Cardiac septum (tissue), 1 donor: ENCODE data around the gene HOXC6. TPM values are rescaled to one million over a fixed set of nuclear protein-coding genes. Genes with fewer than 3 reads are reported as not detected.

Source experiments
- DNase-seq: peaks from one replicate; pipeline ENCODE4 v3.0.0-alpha.2; 2020; ENCODE audit warnings: low spot score
- intact Hi-C: fragments of 100-400 bp; cut with DNase I; formaldehyde crosslinking; loops from one replicate; pipeline ENCODE4 v1.14.0; 2022
- long read RNA-seq: library from polyadenylated mRNA; unstranded; transcript quantifications from one replicate; pipeline ENCODE4 v2.0.0, GENCODE V29; 2021
- total RNA-seq: library from RNA; stranded (reverse); fragmentation: NEBNext Ultra II Directional; extraction: Animal tissue kit (Norgen Biotek cat#: 25700); gene quantifications from one replicate; pipeline ENCODE4 v1.2.1, GENCODE V29; 2021
- donor health status: DM: no; HTN: no; CAD: no.

HOXC6 gene
- total RNA-seq = 0.43 TPM
- long read RNA-seq = 0 reads

DNA sequence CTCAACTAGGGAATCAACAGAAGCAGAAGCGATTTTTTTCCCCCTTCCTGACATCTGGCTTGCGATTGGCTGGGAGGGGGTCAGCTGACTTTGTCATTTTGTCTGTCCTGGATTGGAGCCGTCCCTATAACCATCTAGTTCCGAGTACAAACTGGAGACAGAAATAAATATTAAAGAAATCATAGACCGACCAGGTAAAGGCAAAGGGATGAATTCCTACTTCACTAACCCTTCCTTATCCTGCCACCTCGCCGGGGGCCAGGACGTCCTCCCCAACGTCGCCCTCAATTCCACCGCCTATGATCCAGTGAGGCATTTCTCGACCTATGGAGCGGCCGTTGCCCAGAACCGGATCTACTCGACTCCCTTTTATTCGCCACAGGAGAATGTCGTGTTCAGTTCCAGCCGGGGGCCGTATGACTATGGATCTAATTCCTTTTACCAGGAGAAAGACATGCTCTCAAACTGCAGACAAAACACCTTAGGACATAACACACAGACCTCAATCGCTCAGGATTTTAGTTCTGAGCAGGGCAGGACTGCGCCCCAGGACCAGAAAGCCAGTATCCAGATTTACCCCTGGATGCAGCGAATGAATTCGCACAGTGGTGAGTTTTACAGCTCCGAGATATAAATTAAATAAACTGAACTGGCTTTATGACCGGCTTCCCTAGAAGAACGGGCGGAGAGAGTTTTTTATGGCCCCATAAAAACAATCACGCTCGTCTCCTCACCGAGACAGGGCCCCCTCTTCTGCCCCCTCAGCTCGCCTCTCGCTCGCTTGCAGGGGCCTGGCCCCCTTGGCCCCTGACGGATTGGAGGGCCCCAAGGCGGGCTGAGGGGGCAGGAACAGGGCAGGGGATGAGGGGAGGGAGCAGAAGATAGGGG is at the start of gene HOXC6:
Gene HOXC6 (plus strand): TSS at position 127 of the 888 bp plus-strand sequence. CDS start 82 bp downstream, at position 209.
- intact Hi-C loops = no loop called here
- DNase-seq = no peak

DNA sequence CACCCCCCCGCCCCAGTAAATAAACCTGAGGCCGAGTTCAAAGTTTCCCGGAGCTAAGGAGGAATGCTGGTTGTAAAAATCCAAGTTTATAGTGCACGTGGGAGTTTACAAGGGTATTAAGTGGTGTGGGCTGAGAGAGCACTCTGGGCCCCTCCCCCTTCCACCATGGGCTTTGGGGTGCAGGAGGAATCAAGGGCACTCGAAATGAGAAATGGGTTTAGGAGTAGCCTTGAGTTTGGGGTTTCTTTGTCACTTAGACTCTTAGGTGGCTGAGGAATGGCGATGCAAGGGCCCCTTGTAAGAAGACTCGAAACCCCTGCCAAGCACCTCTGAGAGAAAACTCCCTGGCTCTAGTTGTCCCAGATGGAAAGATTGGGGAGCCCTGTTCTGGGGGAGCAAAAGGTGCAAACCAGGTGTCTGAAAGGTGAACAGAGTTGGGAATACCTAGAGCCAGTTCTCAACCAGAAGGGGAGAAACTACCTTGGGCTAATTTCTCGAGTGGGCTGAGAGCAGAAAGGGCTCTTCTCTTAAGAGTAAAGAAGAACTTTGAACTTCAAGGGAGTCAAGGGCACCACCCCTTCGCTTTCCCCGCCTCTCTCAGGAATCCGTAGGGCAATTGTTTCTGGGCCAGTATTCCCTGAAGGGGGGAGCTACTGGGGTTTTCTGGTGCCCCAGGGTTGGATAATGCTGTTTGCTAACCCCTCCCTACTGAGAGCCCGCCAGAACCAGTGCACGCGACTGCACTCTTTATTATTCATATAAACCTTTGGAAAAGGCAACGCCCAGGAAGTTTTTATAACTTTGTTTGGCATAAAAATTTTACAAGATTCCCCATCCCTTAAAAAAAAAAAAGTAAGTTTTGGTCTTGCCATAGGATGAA is 49.5 kb upstream of the HOXC6 start:
- intact Hi-C loops = no loop called here
- no peak for DNase-seq

DNA sequence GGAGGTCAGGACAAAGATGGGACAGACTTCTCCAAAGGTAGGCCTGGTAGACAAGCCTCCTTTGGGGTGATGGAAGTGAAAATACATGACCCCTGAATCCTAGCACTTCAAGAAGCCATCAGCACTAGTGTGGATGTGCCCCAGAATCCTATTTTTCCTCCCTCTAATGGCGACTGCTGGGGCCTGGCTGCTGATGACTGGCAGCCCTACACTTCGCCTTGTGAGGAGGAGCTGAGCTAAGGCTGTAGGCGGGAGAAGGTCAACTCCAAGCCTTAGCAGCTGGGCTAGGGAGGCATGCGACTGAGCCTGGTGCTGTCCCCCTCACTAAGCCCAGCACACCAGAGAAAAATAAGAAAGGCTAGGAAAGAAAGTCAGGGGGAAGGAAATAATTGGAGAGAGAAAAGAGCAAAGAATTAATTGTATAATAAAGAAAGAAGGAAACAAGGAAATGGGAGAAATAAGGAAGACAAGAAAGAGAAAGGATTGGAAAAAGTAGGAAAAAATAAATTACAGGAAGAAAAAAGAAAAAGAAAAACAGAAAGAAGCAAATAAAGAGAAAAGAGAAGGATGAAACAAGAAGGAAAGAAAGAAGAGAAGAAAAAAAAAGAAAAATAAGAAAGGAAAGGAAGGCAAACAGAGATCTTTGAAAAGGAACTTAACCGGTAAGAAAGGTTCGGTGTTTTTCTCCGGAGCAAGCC is 48.0 kb upstream of the HOXC6 start:
- no peak for DNase-seq

DNA sequence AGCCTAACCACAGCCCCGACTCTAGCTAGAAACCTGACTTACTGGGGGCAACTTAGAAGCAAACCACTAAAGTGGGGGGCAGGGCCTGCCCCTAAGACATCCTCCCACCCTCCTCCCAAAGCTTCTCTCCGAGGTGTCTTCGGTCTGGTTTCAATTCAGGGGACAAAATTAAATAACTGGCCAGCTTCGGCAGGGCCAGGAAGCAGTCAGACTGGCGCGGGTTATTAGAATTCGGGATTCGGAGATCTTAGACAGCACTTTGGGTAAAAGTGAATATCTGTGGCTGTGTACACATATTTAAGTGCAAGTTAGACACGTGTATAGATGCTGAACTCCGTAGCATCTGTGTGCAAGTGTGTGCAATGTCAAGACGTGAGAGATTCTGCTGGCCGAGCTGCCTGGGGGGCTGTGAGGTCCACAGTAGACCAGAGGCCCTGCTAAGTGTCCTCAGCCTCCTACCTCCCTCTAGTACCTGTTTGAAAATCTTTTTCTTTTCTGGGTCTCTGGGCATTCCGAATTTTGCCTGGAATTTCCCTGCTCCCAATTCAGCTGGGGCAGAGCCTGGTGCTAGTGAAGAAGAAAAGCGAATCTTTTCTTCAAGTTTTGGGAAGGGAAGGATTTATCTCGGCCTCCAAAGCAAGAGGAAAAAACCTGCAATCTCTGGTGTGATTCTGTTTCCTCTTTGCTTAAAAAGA is 47.3 kb upstream of the HOXC6 start:
- intact Hi-C loops = no loop called here
- DNase-seq = no peak

More for the DNA sequence above, 48.0 kb upstream of the HOXC6 start:
- intact Hi-C loops = no loop called here

DNA sequence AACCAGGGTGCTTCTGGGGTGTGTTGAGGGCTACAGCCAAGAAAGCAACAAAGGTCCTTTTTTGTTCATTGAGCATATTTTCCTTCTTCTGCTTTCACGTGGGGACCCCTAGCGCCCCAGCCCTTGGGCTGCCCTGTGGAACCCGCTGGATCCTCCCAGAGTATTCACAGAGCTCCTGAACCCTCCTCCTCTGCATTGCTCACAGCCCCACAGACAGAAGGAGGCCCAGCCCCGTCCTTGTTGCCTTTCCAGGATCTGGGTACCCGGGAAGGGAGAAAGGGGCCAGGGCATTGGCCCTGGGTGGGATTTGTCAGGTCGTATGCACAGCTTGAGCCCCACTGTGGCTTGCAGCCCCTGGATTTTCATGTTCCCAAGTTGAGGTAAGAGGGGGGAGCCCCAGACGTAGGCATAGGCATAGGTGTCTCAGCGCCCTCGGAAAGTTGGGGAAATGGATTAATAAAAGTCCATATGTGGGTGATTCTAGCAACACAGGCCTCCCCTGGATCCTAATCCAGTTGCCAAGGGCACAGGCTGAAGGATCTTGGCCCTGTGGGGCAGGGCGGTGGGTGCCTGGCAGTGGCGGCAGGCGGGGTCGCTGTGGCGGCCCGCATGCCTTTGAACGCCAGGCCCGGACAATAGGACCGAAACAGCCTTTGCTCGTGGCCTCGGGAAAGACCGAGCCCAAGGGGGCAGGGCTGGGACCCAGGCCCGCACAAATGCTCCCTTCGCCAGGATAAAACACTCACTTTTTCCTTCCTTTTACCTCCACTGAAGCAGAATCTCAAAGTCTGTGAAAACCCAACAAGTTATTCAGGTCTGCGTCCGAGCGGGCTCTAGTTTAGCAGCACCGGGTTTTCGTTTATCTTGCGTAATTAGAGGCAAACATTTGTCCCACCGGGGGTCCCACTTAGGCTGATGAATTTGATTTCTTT is 46.3 kb upstream of the HOXC6 start:
- DNase-seq = no peak
- intact Hi-C loops = no loop called here

DNA sequence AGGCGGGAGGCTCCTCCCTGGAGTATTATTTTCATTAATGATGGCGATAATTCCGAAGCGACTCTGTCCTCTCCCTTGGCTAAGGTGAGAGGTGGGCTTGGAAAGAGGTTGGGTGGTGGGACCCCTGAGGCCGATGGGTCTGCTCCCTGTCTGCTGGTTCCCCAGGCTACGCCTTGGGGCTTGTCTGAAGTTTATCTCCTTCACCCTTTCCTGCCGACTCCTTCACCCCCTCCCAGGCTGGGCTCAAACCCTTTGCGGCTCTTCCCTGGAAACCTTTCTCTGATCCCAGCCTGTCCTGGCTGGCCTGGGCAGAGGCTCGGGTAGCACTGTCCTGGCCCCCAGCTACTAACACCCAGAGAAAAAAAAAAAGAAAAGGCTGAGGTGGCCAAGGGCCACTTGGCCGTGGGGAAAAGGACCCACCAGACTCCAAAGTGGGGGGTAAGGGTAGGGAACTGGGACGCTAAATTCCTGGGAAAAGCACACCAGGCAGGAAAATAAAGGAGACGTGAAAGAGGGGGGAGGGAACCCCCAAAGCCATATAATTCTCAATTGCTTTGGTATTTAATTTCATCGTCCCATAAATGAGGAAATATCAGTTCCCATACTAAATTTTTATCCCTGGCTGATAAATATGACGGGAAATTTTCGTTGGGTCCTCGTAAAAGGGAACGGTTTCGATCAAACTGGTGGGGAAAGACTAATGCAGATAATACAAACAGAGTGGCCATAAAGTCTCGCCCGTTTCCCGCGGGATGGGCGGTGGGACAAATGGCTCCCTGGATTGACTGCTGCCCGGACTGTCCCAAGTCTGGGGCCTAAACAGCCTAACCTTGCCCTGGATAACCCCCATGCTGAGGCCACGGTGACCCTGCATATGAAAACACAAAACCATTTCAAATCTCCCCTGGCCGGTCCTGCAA is 45.3 kb upstream of the HOXC6 start:
- no peak for DNase-seq

DNA sequence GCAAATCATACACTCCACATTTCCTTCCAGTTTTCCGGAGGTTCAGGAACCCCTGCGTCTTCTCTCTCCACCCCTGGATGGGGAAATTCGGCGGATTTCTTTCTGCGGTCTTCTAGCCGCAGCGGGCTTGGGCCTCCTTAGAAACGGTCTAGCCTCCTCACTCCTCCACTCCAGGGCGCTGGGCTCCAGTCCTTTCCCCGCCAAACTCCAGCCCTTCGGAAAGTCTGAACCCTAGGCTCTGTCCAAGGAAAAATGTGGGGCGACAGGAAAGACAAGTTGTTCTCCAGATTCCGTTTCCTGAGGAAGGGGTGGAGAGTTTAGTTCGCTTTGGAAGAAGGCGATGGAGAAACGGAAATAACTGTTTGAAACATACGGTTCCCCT is 44.7 kb upstream of the HOXC6 start:
- intact Hi-C loops = no loop called here
- DNase-seq = no peak

More for the DNA sequence above, 45.3 kb upstream of the HOXC6 start:
- intact Hi-C loops = no loop called here

DNA sequence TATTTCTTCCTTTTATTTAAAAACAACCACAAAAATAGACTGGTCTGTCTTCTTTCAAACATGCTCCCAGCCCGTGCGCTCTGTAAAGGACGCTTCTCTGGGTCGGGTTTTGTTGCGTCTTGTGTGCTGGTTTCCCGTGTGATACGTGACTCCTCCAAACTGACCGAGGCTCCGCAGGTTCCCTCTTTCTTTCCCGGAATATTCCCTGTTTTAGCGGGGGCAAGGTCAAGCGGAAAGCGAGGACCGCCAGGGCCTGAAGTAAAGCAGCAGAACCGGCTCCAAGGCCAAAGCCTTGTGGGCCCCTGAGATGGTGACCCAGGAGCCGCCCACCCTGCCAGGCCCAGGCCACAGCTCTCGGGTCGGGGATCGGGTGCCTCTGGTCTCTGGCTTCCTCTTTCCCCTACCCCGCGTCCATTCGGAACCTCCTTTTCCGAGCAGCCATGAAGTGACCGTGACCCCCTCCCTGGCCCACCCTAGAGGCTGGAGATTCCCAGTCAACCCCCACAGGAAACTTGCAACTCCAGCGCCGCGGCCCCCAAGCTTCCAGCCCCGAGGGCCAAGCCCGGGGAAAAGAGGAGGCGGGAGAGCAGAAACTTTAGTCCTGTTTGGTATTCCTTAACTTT is 44.2 kb upstream of the HOXC6 start:
- intact Hi-C loops = no loop called here
- no peak for DNase-seq

DNA sequence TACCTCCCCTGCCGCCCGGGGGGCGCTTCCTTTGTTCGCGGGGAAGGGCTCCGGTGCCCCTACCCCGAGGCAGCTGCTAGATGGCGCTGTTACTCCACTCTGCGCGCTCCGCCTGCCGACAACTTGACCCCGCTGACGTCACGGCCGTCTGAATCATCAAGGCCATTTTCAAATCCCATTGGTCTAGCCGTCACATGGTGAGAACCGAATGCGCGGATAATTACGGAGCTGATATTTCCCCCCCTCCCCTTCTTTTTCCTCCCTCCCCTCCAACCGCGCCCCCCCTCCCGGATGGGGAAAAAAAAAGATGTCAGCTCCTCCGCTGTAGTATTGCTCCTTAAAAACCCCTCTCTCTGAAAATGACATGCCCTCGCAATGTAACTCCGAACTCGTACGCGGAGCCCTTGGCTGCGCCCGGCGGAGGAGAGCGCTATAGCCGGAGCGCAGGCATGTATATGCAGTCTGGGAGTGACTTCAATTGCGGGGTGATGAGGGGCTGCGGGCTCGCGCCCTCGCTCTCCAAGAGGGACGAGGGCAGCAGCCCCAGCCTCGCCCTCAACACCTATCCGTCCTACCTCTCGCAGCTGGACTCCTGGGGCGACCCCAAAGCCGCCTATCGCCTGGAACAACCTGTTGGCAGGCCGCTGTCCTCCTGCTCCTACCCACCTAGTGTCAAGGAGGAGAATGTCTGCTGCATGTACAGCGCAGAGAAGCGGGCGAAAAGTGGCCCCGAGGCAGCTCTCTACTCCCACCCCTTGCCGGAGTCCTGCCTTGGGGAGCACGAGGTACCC is 43.1 kb upstream of the HOXC6 start, which contains the start of gene HOXC10:
Gene HOXC10 (plus strand): TSS at position 246 of the 791 bp plus-strand sequence. CDS start 114 bp downstream, at position 360.
- intact Hi-C loops = no loop called here
- DNase-seq = no peak

DNA sequence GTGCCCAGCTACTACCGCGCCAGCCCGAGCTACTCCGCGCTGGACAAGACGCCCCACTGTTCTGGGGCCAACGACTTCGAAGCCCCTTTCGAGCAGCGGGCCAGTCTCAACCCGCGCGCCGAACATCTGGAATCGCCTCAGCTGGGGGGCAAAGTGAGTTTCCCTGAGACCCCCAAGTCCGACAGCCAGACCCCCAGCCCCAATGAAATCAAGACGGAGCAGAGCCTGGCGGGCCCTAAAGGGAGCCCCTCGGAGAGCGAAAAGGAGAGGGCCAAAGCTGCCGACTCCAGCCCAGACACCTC is 42.6 kb upstream of the HOXC6 start:
- intact Hi-C loops = no loop called here

DNA sequence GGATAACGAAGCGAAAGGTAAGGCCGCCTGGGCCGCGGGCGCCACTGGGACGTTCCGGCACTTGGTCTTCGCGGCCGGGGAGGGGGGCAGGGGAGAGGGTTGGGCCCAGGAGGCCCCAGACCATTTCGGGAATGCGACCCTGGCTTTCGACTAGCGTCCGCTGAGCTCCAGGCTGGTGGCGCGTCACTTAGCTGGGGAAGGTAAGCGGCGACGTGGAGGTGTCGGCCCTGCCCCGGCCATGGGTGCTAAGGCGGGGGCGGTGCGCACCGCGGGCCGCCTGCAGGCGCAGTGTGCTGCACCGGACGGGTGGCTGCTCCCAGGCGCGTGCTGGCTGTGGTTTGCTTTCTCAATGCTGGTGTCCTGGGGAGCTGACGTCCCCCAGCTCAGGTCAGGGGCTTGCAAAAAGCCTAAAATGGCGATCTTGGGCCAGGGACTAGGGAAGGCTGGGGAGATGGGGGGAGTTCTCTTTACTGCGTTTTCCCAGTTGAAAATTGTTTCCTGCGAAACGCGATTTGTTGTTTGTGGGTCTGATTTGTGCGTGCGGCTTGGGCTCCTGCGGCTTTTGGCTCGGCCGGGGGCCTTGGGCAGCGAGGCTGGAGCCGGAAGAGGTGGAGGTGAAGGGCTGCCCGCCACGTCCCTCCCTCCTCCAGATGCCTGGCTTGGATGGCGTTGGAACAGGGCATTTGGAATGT is 42.1 kb upstream of the HOXC6 start:
- intact Hi-C loops = no loop called here
- no peak for DNase-seq

More for the DNA sequence above, 42.6 kb upstream of the HOXC6 start:
- DNase-seq = no peak

DNA sequence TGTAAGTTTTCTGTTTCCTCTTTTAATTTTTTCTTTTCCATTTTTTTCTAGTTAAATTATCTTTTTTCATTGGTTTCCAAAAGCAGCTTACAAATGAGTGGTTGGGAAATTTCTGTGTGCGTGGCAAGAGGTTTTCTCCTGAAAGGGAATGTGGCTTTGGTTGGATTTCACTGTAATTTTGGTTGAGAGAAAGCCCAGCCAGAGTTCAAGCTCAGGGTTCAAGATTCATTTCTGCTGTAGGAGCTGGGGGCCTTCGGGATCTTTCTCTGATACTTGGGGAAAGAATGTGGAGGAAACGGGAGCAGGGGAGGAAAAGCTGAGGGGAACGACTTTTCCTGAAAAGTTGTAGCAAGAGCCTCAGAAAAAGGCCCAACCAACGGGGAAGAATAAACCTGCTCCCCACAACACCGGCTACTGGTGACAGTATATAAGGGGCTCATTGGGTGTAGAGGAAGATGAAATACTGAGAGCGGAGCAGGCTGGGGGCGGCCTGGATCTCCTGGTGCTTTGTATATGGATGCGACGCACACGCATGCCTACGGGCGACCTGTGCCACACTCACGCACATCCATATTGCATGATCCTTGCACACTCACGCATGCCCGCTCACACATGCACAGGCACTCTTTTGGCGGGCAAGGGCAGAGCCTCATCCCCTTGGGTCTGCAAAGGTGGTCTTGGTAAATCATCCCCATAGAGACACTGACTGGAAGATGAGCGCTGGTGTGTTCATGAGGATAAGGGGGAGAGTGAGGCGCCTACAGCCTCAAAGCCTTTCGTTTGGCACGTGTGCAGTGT is 41.4 kb upstream of the HOXC6 start:
- DNase-seq = no peak
- intact Hi-C loops = no loop called here

DNA sequence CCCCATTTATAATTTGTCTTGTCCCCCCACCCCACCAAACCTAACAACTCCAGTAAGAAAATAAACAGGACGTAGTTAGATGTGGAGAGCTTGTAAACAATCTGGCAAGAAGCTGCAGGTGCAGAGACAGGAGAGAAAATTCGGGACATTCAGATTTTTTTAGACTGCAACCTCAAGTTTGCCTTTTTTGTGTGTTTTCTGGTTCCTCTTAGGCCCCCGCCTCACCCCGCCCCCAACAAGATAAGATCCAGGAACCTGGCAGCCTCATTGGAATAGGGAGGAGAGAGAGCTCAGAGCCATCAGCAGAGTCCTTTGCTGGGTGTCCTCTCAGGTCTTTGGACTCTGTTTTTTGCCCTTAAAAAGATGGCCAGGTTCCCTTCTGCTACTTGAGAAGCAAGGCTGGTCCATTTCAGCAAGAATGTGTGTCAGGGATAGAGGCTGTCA is 40.4 kb upstream of the HOXC6 start:
- no peak for DNase-seq
- intact Hi-C loops = no loop called here

DNA sequence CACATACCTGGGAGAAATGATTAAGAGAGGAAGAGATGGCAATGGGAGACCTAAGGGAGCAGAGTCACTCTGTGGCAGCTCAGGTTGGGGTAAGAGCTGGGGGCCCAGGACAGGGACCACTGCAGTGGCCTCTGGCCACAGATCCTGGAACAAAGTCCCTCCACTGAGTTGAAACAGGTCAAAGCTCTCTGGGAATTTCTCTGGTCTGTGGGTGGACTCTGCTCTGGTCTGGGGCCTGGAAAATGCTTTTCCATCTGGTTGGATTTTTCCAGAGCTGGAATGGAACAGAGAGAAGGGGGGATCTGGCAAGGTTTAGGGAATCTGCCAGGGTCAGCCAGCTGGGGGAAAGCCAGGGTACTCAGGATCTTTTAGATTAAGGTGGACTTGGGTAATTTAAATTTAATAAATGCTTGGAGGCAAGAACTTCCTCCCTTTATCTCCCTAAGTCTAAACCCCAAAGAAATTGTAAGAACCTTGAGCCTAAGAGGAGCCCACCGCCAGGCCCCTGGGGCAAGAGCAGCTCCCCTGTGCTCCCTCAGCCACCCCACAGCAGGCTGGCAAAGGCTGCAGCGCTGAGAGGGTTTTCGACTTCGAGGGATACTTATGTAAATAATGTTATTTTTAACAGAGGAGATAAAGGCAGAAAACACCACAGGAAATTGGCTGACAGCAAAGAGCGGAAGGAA is 39.6 kb upstream of the HOXC6 start:
- DNase-seq = no peak

More for the DNA sequence above, 39.6 kb upstream of the HOXC6 start:
- intact Hi-C loops = no loop called here
